ENCODE measurements around the gene NLRX1.

Gene NLRX1

DNA sequence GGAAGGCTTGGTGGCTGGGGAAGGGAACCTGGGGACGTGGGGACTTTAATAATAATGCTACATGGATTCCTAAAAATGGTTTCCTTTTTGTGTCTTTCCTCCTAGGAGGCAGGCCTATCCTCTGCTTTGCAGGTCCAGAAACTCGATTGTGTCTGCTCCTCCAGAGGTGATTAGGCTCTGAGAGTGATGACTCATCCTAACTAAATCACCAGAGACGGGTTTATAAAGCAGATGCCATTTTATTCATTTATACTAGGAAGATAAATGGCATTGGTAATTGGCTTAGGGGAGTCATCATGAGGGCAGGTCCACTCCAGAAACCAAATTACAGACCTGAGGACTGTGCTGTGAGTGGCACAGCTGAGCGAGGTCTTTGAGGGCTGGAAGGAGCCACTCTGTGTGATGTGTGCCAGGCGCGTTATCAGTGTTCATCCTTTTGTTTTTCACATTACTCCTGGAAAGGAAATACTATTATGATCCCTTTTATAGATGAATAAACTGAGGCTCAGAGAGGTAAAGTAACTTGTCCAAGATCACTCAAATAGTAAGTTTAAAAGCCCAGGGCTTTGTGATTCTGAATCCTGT, 7.1 kb downstream of the NLRX1 start:
- no peaks in the 10 kb centered on the region for H4K20me1 ChIP-seq (ENCODE audit: insufficient read depth, low read length)
- H3K4me3 ChIP-seq (ENCODE audit: low read depth, low read length, poor library complexity, severe bottlenecking) = no peak overlapping the region
- H3K9me3 ChIP-seq (ENCODE audit: low read length) = no peaks in the 10 kb centered on the region
- H3K36me3 ChIP-seq (ENCODE audit: insufficient read depth, low read length) = no peaks in the 10 kb centered on the region
- no peaks in the 10 kb centered on the region for H3F3A ChIP-seq (ENCODE audit: insufficient read depth, low read length)
- no peak overlapping the region for H2AFZ ChIP-seq (ENCODE audit: low read length)
- H3K4me1 ChIP-seq (ENCODE audit: insufficient read depth, low read length, severe bottlenecking) = no peaks in the 10 kb centered on the region
- H3K4me2 ChIP-seq (ENCODE audit: low read length) = no peak overlapping the region
- H3K27me3 ChIP-seq (ENCODE audit: insufficient read depth, low read length) = no peaks in the 10 kb centered on the region
- H3K9ac ChIP-seq (ENCODE audit: low read length) = no peak overlapping the region
- H3K79me2 ChIP-seq (ENCODE audit: insufficient read depth, low read length) = no peaks in the 10 kb centered on the region
- H3K9me2 ChIP-seq (ENCODE audit: low read depth, low read length) = no peaks in the 10 kb centered on the region
- no peak for TF ChIP-seq EZH2 (IDR thresholded peaks at IDR 0.05; ENCODE audit: borderline replicate concordance, low read length)
- TF ChIP-seq, protein P1, sequence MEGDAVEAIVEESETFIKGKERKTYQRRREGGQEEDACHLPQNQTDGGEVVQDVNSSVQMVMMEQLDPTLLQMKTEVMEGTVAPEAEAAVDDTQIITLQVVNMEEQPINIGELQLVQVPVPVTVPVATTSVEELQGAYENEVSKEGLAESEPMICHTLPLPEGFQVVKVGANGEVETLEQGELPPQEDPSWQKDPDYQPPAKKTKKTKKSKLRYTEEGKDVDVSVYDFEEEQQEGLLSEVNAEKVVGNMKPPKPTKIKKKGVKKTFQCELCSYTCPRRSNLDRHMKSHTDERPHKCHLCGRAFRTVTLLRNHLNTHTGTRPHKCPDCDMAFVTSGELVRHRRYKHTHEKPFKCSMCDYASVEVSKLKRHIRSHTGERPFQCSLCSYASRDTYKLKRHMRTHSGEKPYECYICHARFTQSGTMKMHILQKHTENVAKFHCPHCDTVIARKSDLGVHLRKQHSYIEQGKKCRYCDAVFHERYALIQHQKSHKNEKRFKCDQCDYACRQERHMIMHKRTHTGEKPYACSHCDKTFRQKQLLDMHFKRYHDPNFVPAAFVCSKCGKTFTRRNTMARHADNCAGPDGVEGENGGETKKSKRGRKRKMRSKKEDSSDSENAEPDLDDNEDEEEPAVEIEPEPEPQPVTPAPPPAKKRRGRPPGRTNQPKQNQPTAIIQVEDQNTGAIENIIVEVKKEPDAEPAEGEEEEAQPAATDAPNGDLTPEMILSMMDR (IDR thresholded peaks at IDR 0.05; ENCODE audit: low read length) = no peak
- H3K27ac ChIP-seq (ENCODE audit: low read depth, low read length, poor library complexity, severe bottlenecking) = no peak overlapping the region

DNA sequence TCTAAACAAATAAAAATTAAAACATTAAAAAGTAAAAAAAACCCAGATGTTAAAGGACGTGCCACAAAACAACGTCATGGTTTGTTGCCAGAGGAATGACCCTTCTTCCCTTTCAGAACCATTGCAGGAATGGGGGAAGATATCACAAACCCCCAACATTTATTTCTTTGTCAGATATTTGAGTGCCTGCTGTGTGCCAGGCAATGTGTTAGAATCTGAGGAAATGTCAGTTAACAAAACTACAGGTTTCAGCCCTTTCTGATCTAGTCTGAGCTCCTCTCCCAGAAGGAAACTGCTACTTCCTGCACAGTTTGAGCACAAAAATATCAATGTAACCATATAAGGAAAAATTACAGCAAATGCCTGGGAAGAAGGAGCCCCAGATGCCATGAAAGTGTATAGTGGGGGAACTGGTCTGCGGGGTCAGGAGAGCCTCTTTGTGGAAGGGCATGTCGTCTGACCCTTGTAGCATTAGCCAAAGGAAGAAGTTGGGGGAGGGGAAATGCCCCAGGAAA, 9.7 kb downstream of the NLRX1 start:
- no peaks in the 10 kb centered on the region for H3K79me2 ChIP-seq (ENCODE audit: insufficient read depth, low read length)
- TF ChIP-seq, protein P1 (IDR thresholded peaks at IDR 0.05; ENCODE audit: low read length) = no peak
- no peak for TF ChIP-seq EZH2 (IDR thresholded peaks at IDR 0.05; ENCODE audit: borderline replicate concordance, low read length)
- H3K4me1 ChIP-seq (ENCODE audit: insufficient read depth, low read length, severe bottlenecking) = no peaks in the 10 kb centered on the region
- H3F3A ChIP-seq (ENCODE audit: insufficient read depth, low read length) = no peaks in the 10 kb centered on the region
- H3K4me3 ChIP-seq (ENCODE audit: low read depth, low read length, poor library complexity, severe bottlenecking) = no peak overlapping the region
- H4K20me1 ChIP-seq (ENCODE audit: insufficient read depth, low read length) = no peaks in the 10 kb centered on the region
- H2AFZ ChIP-seq (ENCODE audit: low read length) = no peak overlapping the region
- H3K27me3 ChIP-seq (ENCODE audit: insufficient read depth, low read length) = no peaks in the 10 kb centered on the region
- H3K9ac ChIP-seq (ENCODE audit: low read length) = no peak overlapping the region
- H3K9me3 ChIP-seq (ENCODE audit: low read length) = no peaks in the 10 kb centered on the region
- H3K9me2 ChIP-seq (ENCODE audit: low read depth, low read length) = no peaks in the 10 kb centered on the region
- no peak overlapping the region for H3K4me2 ChIP-seq (ENCODE audit: low read length)
- no peak overlapping the region for H3K27ac ChIP-seq (ENCODE audit: low read depth, low read length, poor library complexity, severe bottlenecking)
- no peaks in the 10 kb centered on the region for H3K36me3 ChIP-seq (ENCODE audit: insufficient read depth, low read length)

DNA sequence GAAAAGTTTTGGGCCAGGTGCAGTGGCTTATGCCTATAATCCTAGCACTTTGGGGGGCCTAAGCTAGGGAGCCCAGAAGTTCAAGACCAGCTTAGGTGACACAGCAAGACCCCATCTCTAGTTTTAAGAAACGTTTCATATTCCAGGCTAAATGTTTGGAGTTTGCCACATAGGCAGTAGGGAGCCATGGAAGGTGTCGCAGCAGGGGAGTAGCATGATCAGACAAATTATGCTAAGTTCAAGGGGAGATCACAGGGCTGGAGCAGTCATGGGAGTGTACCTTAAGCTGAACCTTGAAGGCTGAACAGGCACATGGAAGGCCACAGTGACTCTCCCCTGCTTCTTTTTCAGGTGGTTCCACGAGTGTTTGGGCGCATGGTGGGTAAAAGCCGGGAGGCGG, 10.8 kb downstream of the NLRX1 start:
- Histone ChIP-seq H4K20me1 (ENCODE audit: insufficient read depth, low read length) (no peaks in the 10 kb centered on the region), H3K9ac (ENCODE audit: low read length) (no peak overlapping the region), H2AFZ (ENCODE audit: low read length) (no peak overlapping the region), H3F3A (ENCODE audit: insufficient read depth, low read length) (no peaks in the 10 kb centered on the region), H3K36me3 (ENCODE audit: insufficient read depth, low read length) (no peaks in the 10 kb centered on the region), H3K9me3 (ENCODE audit: low read length) (no peaks in the 10 kb centered on the region), H3K4me2 (ENCODE audit: low read length) (no peak overlapping the region), H3K79me2 (ENCODE audit: insufficient read depth, low read length) (no peaks in the 10 kb centered on the region), H3K27me3 (ENCODE audit: insufficient read depth, low read length) (no peaks in the 10 kb centered on the region), H3K4me1 (ENCODE audit: insufficient read depth, low read length, severe bottlenecking) (no peaks in the 10 kb centered on the region), H3K4me3 (ENCODE audit: low read depth, low read length, poor library complexity, severe bottlenecking) (no peak overlapping the region), H3K27ac (ENCODE audit: low read depth, low read length, poor library complexity, severe bottlenecking) (no peak overlapping the region), H3K9me2 (ENCODE audit: low read depth, low read length) (no peaks in the 10 kb centered on the region)
- TF ChIP-seq, protein P1 (IDR thresholded peaks at IDR 0.05; ENCODE audit: low read length) = no peak
- no peak for TF ChIP-seq EZH2 (IDR thresholded peaks at IDR 0.05; ENCODE audit: borderline replicate concordance, low read length)
